Activated T-helper 1 cell treated with anti-CD3 and anti-CD28 coated beads, Interleukin-2, amount 50 U/mL, for 16 hours (primary cell): ENCODE results near the gene SRGAP3.

Source experiments
- DNase-seq, 2 donors: peaks; one replicate each; pipeline ENCODE4 v3.0.0-alpha.2; 2020; ENCODE audit warnings: low read depth in 1 of 2, low spot score in 1 of 2

Gene SRGAP3

DNA sequence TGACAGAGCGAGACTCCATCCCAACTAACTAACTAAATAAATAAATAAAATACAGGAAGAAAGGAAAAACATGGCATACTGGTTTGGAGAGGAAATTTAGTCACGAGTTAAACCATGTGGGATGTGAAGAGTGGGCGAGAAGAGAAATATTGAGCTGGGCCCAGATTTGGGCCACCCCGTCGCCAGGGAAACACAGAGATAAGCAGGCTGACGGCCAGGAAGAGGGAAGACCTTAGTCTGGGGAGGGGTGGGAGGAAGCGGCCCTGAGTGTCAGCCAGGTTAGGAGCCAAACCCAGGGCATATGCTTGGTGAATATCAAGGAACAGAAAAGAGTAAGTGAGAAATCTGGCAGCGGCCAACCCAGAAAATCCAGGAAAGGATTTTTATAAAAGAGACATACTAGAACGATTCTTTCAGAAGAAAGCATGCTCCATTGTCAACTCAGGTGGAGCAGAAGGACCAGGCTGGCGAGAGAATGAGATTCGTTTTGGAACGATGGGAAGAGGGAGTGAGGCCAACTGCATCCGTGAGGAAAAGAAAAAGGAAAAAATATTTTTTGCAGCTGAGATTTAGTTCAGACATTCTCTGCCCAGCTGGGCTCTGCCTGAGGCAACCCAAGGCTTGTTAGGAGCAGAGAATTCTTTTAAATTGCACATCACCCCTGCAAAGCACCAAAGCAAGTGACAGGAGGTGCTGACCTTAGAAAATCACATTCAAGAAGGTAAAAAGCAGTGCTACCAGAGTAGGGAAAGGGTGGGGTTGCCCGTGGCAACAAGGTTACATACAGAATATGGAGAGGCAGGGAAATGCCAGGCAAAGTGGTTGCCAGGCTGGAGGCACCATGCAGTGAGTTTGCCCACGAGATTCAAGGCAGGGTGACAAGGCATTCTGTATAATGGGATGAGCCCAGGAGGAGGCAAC, 226.9 kb downstream of the SRGAP3 start:
- DNase-seq, result no peak

GRCh38 chr3:9021271-9022009, 228.0 kb downstream of the SRGAP3 start:
- DNase-seq, result no peak

- DNase-seq, result no peak
These were observed 229.0 kb downstream of the SRGAP3 start for GRCh38 chr3:9020426-9020825.

- no peak for DNase-seq
These were observed 230.0 kb downstream of the SRGAP3 start for GRCh38 chr3:9019259-9019961.

- no peak for DNase-seq
These were observed 234.2 kb downstream of the SRGAP3 start for GRCh38 chr3:9015250-9015649.

DNA sequence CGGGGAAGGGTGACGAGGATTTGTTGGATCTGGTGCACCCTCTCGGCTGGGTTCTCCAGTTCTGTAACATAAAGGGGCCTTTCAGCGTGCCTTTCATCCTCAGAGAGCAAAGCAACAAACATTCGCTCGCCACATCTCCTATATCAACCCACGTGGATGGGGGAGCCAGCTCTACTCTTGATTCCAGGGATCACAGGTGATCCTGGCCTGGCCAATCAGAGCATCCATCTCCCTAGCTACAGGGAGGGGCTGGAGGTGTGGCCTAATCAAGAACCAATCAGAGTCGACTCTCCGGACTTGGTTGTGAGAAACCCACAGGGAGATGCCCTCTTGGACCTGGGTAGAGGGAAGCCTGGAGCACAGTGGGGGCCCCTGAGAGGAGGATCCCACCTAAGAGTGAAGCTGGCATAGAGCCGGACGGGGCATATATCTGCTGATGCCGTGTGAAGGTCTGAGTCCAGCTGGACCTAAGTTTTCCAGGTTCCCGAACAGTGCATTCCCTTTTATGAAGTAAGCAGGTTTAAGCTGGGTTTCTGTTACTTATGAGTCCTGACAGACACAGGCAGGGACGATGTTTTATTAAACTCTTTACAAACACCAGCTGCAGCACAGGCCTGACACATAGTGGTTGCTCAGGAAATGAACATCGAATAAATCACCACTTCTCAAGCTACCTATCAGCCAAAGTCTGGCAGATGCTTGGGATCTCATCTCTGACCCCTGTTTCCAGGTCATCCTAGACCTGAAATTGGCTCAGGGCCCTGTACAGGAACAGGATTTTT, 235.5 kb downstream of the SRGAP3 start:
- DNase-seq, result no peak

- DNase-seq, result no peak
These were observed 236.9 kb downstream of the SRGAP3 start for GRCh38 chr3:9012521-9012920.

DNA sequence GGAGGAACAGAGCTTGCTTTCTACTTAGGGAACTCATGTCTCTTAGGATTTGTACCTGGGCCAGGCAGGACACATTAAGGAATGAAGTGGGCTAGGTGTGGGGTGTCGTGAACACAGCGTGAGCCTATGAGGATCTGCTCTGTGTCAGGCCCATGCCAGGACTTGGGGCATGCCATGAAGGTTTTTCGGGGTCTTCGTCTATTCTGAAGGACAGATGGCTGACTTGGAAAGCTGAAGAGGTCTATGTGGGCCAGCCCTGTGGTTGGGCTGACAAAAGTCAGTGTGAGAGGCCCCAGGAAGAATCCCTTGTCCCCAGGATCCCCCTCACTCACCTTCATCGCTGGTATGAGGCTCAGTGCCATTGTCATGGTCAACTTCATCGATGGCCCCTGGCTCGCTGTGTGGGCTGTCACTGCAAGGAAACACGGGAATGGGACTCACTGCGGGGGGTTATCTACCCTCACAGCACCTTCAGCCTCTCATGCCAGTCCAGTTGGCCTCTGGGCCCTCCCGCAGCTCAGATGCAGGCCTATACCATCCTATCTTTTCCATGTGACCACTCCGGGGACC, 239.4 kb downstream of the SRGAP3 start:
- no peak for DNase-seq

- DNase-seq, result no peak
These were observed 240.7 kb downstream of the SRGAP3 start for GRCh38 chr3:9008550-9009255.

DNA sequence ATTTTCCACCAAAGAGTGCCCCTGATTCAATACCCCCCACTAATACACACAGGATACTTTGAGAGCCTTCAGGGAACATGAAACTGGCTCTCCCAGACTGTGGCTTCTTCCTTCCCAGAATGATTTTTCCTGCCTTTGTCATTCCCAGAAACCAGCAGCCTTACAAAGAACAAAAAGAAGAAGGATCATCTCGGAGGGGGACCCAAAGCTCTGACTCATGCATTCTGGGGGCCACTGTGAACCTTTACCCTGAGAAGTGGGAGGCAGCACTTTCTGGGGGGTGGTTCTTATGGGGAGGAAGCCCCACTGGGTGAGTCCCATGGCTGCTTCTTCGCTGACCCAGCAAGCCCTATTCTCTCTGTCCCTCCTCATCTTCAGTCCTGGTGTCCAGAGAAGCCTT, 241.5 kb downstream of the SRGAP3 start:
- no peak for DNase-seq

GRCh38 chr3:9007213-9007612, 242.2 kb downstream of the SRGAP3 start:
- DNase-seq, result no peak

GRCh38 chr3:9000041-9000440, 249.4 kb downstream of the SRGAP3 start:
- DNase-seq, result no peak

GRCh38 chr3:8997151-8997550, 252.3 kb downstream of the SRGAP3 start:
- DNase-seq, result no peak

GRCh38 chr3:8996681-8997121, 252.7 kb downstream of the SRGAP3 start:
- DNase-seq, result no peak

DNA sequence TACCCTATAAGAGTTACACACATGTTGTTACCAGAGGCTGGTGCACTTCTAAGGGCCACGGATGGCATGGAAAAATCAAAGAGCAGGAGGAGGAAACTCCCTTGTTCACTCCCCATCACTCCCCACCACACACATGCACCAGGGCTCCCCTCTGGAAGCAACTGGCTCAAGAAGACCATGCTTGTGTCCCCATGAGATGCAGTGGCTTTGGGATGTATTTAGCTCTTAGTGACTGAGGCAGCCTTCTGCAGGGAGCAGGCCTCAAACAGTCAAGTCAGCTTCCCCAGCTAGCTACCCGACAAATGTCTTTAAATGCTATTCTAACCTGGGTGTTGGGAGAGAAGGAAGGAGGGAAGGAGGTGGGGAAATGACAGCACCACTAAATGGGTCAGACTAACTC, 253.2 kb downstream of the SRGAP3 start:
- no peak for DNase-seq

DNA sequence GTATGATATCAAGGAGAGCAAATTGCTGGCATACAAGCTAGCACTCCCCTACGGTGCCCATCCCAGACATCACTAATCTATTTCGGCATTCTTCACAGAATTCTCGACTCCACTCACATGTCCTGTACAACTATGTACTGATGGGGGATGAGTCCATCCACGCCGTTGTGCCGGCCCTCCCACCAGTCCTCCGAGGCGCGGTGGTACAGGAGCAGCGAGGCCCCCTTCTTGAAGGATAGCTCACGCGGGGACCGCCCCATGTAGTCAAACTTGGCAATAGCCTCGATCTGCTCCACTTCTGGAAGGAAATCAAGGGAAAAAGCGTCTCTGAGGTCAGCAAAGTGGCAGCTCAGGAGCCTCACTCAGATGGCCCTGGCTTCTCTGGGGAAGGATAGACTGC, 255.2 kb downstream of the SRGAP3 start:
- no peak for DNase-seq

DNA sequence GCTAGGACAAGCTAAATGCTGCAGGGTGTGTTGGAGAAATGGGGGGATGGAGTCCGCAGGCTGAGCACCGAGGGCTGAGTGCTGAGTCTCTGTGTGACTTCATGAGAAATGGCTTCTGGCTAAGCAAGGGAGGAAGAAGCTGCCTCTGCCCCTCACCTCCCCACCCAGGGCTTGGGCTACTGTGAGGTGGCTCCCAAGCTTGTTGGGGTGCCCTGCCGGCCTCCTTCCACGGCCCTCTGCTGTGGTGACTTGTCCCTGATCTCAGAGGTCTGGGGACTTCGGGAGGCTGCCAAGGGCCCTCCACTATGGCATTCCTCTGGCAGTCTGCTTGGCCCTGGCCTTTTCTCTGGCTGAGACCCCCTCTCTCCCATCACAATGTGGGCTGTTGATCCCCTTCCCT, 256.1 kb downstream of the SRGAP3 start:
- DNase-seq, result no peak

- no peak for DNase-seq
These were observed 256.6 kb downstream of the SRGAP3 start for GRCh38 chr3:8992854-8993253.

- no peak for DNase-seq
These were observed 257.2 kb downstream of the SRGAP3 start for GRCh38 chr3:8992199-8992598.
